Common myeloid progenitor, CD34-positive (primary cell): ENCODE data around the gene CCDC73.
"Not testable (repeated sequence)": the region's sequence is repeated elsewhere in the genome, so short reads cannot be mapped to it uniquely, and the experiment has no call there.

Source experiments
- CTCF ChIA-PET: fragments of 350-600 bp; sonication (Branson Sonifier 250); formaldehyde crosslinking; loops from one replicate; lab custom pipeline; 2021; ENCODE audit warnings: antibody characterized with exemption; lab: Charles Lee
- POLR2A ChIA-PET: fragments of 350-600 bp; sonication (Branson Sonifier 250); formaldehyde crosslinking; loops from one replicate; lab custom pipeline; 2021; ENCODE audit warnings: antibody characterized with exemption; lab: Charles Lee
- DNase-seq, 3 donors: peaks; one replicate each; pipeline versions ENCODE4 v3.0.0 to v3.0.0-alpha.2; 2013
- H3K27ac ChIP-seq, 2 experiments: 1 replicate in 1 of 2; 2 replicates in 1 of 2; pipeline ENCODE4 v1.7.0; 2013; ENCODE audit warnings: inconsistent platforms in 2 of 2, low read length in 2 of 2, mild to moderate bottlenecking in 2 of 2, low read depth in 1 of 2, moderate library complexity in 1 of 2; ENCODE audit not compliant: severe bottlenecking in 2 of 2, insufficient read depth in 1 of 2, poor library complexity in 1 of 2
- H3K27me3 ChIP-seq, 5 experiments: replicated peaks in 2 of 5; 1 replicate in 3 of 5; 2 replicates in 2 of 5; pipeline versions ENCODE4 v1.6.1 to v1.7.0; 2013; ENCODE audit warnings: low read length in 4 of 5, mild to moderate bottlenecking in 2 of 5, moderate library complexity in 2 of 5, inconsistent platforms in 1 of 5; ENCODE audit not compliant: insufficient read depth in 5 of 5, control insufficient read depth in 4 of 5
- H3K36me3 ChIP-seq, 4 experiments: 1 replicate in 2 of 4; 2 replicates in 2 of 4; pipeline versions ENCODE4 v1.6.1 to v1.7.0; 2013; ENCODE audit warnings: low read length in 3 of 4, control low read depth in 1 of 4, mild to moderate bottlenecking in 1 of 4; ENCODE audit not compliant: control insufficient read depth in 4 of 4, insufficient read depth in 4 of 4
- H3K4me1 ChIP-seq, 4 experiments: 1 replicate in 3 of 4; 2 replicates in 1 of 4; pipeline versions ENCODE4 v1.6.1 to v1.7.1; 2013; ENCODE audit warnings: low read length in 3 of 4, mild to moderate bottlenecking in 3 of 4, control low read depth in 1 of 4, inconsistent platforms in 1 of 4, moderate library complexity in 1 of 4; ENCODE audit not compliant: control insufficient read depth in 4 of 4, insufficient read depth in 4 of 4; ENCODE audit errors: control extremely low read depth in 1 of 4
- H3K4me3 ChIP-seq, 7 experiments: 1 replicate in 4 of 7; 2 replicates in 3 of 7; pipeline versions ENCODE4 v1.5.1 to v1.7.0; 2013; ENCODE audit warnings: mild to moderate bottlenecking in 7 of 7, low read length in 6 of 7, moderate library complexity in 6 of 7, inconsistent platforms in 2 of 7, low read depth in 2 of 7, control low read depth in 1 of 7; ENCODE audit not compliant: insufficient read depth in 4 of 7, control insufficient read depth in 1 of 7; ENCODE audit errors: extremely low read depth in 1 of 7
- H3K9me3 ChIP-seq, 5 experiments: 1 replicate in 4 of 5; 2 replicates in 1 of 5; pipeline versions ENCODE4 v1.6.1 to v1.7.1; 2013; ENCODE audit warnings: low read length in 4 of 5, mild to moderate bottlenecking in 2 of 5, inconsistent platforms in 1 of 5, low read depth in 1 of 5, moderate library complexity in 1 of 5; ENCODE audit not compliant: control insufficient read depth in 4 of 5, insufficient read depth in 2 of 5; ENCODE audit errors: control extremely low read depth in 1 of 5
- WGBS: methylation state at CpG from one replicate; pipeline ENCODE4 v1.1.5; 2013; ENCODE audit not compliant: insufficient coverage; 5-methylcytosine and 5-hydroxymethylcytosine counted together

Gene CCDC73

DNA sequence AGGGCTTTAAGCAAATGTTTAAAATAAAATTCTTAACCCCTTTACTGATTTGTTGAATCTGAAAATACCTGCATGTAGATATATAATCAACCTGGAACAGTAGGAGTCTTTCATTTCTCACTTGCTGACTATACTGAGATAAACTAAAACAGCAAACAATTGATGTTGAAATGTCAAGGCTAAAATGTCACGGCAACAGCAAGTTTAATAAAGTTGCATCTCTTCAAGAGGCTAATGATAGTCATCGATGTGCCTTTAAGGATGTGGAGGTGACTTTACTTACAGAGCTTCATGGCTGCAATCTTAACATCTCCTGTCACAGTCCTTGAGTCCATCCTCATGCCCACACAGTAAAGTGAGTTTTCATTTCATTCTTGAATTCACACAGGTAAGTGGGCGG is 31.7 kb upstream of the CCDC73 start:
- WGBS = 94% methylated on average over 2 of the region's 3 CpGs
- CTCF ChIA-PET = no interaction called here

DNA sequence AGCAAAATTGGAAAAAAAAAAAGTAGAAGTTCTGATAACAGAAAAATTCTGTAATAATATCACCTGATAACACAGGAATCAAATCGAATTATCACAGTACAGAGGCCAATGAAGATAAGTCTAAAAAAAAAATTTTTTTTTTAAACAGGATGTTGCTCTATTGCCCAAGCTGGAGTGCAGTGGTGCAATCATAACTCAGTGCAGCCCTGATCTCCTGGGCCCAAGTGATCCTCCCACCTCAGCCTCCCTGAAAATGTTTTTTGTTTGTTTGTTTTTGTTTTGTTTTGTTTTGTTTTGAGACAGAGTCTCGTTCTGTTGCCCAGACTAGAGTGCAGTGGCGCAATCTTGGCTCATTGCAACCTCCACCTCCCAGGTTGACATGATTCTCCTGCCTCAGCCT is 29.2 kb upstream of the CCDC73 start:
- H3K27ac ChIP-seq, POLR2A ChIA-PET, DNase-seq, H3K9me3 ChIP-seq, H3K27me3 ChIP-seq, H3K36me3 ChIP-seq, H3K4me1 ChIP-seq, CTCF ChIA-PET, H3K4me3 ChIP-seq: not testable (repeated sequence)
- 83% methylated on average over 1 of the region's 3 CpGs for WGBS

More for the DNA sequence above, 31.7 kb upstream of the CCDC73 start:
- no peaks in the 10 kb centered on the region for H3K36me3 ChIP-seq
- no peak for DNase-seq
- H3K27me3 ChIP-seq = no peaks in the 10 kb centered on the region
- H3K9me3 ChIP-seq = no peaks in the 10 kb centered on the region
- no peak overlapping the region for H3K27ac ChIP-seq
- H3K4me3 ChIP-seq = no peak overlapping the region
- H3K4me1 ChIP-seq = peaks cover 6 to 18% (median 13%) of the 10 kb centered on the region in 4 experiments
- POLR2A ChIA-PET = interaction anchor here (0.7 kb wide), 1 partner anchor 48 kb away, joined by 3 read pairs; no protein-coding TSS in a partner anchor

GRCh38 chr11:32821917-32822560 is 27.6 kb upstream of the CCDC73 start:
- ChIA-PET CTCF (no interaction called here), POLR2A (interaction anchor here (0.6 kb wide), 1 partner anchor 114 kb away, joined by 3 read pairs; no protein-coding TSS in a partner anchor)
- Histone ChIP-seq H3K4me1 (peaks cover 0 to 3% (median 0%) of the 10 kb centered on the region in 4 experiments), H3K36me3 (no peaks in the 10 kb centered on the region), H3K4me3 (no peak overlapping the region), H3K9me3 (no peaks in the 10 kb centered on the region), H3K27me3 (no peaks in the 10 kb centered on the region), H3K27ac (no peak overlapping the region)
- no peak for DNase-seq
- no CpG with 5 or more reads among the region's 5 CpGs for WGBS

- H3K4me1 ChIP-seq = peaks cover 0 to 3% (median 0%) of the 10 kb centered on the region in 4 experiments
- H3K4me3 ChIP-seq = no peak overlapping the region
- H3K27me3 ChIP-seq = no peaks in the 10 kb centered on the region
- H3K36me3 ChIP-seq = no peaks in the 10 kb centered on the region
- no peak overlapping the region for H3K27ac ChIP-seq
- H3K9me3 ChIP-seq = no peaks in the 10 kb centered on the region
- DNase-seq = no peak
- ChIA-PET CTCF (no interaction called here), POLR2A (interaction anchor here (0.6 kb wide), 1 partner anchor 115 kb away, joined by 3 read pairs; no protein-coding TSS in a partner anchor)
These were observed 27.1 kb upstream of the CCDC73 start for GRCh38 chr11:32821517-32821916.

GRCh38 chr11:32820497-32820896 is 26.0 kb upstream of the CCDC73 start:
- Histone ChIP-seq H3K27ac (no peak overlapping the region), H3K4me3 (no peak overlapping the region), H3K4me1 (peaks cover 0 to 3% (median 0%) of the 10 kb centered on the region in 4 experiments), H3K36me3 (no peaks in the 10 kb centered on the region), H3K27me3 (no peaks in the 10 kb centered on the region), H3K9me3 (no peaks in the 10 kb centered on the region)
- ChIA-PET POLR2A (no interaction called here), CTCF (no interaction called here)
- DNase-seq = no peak

GRCh38 chr11:32819187-32819586 is 24.7 kb upstream of the CCDC73 start:
- Histone ChIP-seq H3K4me3 (no peak overlapping the region), H3K27me3 (no peaks in the 10 kb centered on the region), H3K36me3 (no peaks in the 10 kb centered on the region), H3K27ac (no peak overlapping the region), H3K4me1 (peaks cover 0 to 3% (median 0%) of the 10 kb centered on the region in 4 experiments), H3K9me3 (no peaks in the 10 kb centered on the region)
- no peak for DNase-seq
- ChIA-PET POLR2A (no interaction called here), CTCF (no interaction called here)
- no CpG with 5 or more reads among the region's 2 CpGs for WGBS

- POLR2A ChIA-PET = no interaction called here
- Histone ChIP-seq H3K4me3 (no peak overlapping the region), H3K36me3 (no peaks in the 10 kb centered on the region), H3K27me3 (no peaks in the 10 kb centered on the region), H3K9me3 (no peaks in the 10 kb centered on the region), H3K27ac (no peak overlapping the region), H3K4me1 (peaks cover 0 to 3% (median 0%) of the 10 kb centered on the region in 4 experiments)
- WGBS = 100% methylated on average over 2 of the region's 3 CpGs
- CTCF ChIA-PET = no interaction called here
- DNase-seq = no peak
These were observed 23.4 kb upstream of the CCDC73 start for GRCh38 chr11:32817852-32818183.
